Measurements from ENCODE around the gene FSIP1.
A peak's percentile ranks its signal among the peaks of the same experiment; 100 is the strongest.

FSIP1 gene

GRCh38 chr15:39781967-39782302, 706 bp downstream of the FSIP1 start:
- H3K36me3 ChIP-seq (ENCODE audit: insufficient read depth, low read depth, low read length) = no peaks in the 10 kb centered on the region
- H3K9ac ChIP-seq (ENCODE audit: low read depth, low read length) = no peak overlapping the region; the same call in 1 of the 2 replicates
- no peak overlapping the region for H3K27ac ChIP-seq (ENCODE audit: low read length)
- no peaks in the 10 kb centered on the region for H3K27me3 ChIP-seq (ENCODE audit: insufficient read depth, low read length)
- peaks cover 34% of the 10 kb centered on the region for H3K4me1 ChIP-seq (ENCODE audit: insufficient read depth, low read length)
- H3K9me3 ChIP-seq (ENCODE audit: insufficient read depth, low read depth, low read length) = no peaks in the 10 kb centered on the region
- peak overlapping the region; percentile 97 for H3K4me3 ChIP-seq (ENCODE audit: low read length)

GRCh38 chr15:39781147-39781966, 1.3 kb downstream of the FSIP1 start:
- H3K27ac ChIP-seq (ENCODE audit: low read length) = no peak overlapping the region

GRCh38 chr15:39778021-39778420, 4.6 kb downstream of the FSIP1 start:
- Histone ChIP-seq H3K9me3 (ENCODE audit: insufficient read depth, low read depth, low read length) (no peaks in the 10 kb centered on the region), H3K9ac (ENCODE audit: low read depth, low read length) (no peak overlapping the region), H3K27me3 (ENCODE audit: insufficient read depth, low read length) (no peaks in the 10 kb centered on the region), H3K4me1 (ENCODE audit: insufficient read depth, low read length) (peaks cover 7% of the 10 kb centered on the region; the same call in 1 of the 2 replicates), H3K4me3 (ENCODE audit: low read length) (no peak overlapping the region), H3K36me3 (ENCODE audit: insufficient read depth, low read depth, low read length) (no peaks in the 10 kb centered on the region), H3K27ac (ENCODE audit: low read length) (no peak overlapping the region)

More at GRCh38 chr15:39781147-39781966, 1.3 kb downstream of the FSIP1 start:
- Histone ChIP-seq H3K4me1 (ENCODE audit: insufficient read depth, low read length) (peaks cover 30% of the 10 kb centered on the region), H3K9me3 (ENCODE audit: insufficient read depth, low read depth, low read length) (no peaks in the 10 kb centered on the region), H3K4me3 (ENCODE audit: low read length) (peak overlapping the region; percentile 97; the same call in 1 of the 2 replicates), H3K27me3 (ENCODE audit: insufficient read depth, low read length) (no peaks in the 10 kb centered on the region), H3K36me3 (ENCODE audit: insufficient read depth, low read depth, low read length) (no peaks in the 10 kb centered on the region), H3K9ac (ENCODE audit: low read depth, low read length) (no peak overlapping the region)

- H3K9me3 ChIP-seq (ENCODE audit: insufficient read depth, low read depth, low read length) = no peaks in the 10 kb centered on the region
- H3K36me3 ChIP-seq (ENCODE audit: insufficient read depth, low read depth, low read length) = no peaks in the 10 kb centered on the region
- H3K4me3 ChIP-seq (ENCODE audit: low read length) = no peak overlapping the region
- no peak overlapping the region for H3K27ac ChIP-seq (ENCODE audit: low read length)
- H3K9ac ChIP-seq (ENCODE audit: low read depth, low read length) = no peak overlapping the region
- no peaks in the 10 kb centered on the region for H3K27me3 ChIP-seq (ENCODE audit: insufficient read depth, low read length)
- H3K4me1 ChIP-seq (ENCODE audit: insufficient read depth, low read length) = peaks cover 7% of the 10 kb centered on the region; the same call in 1 of the 2 replicates
Measured at GRCh38 chr15:39777496-39777895, 5.1 kb downstream of the FSIP1 start.

GRCh38 chr15:39776068-39776467, 6.6 kb downstream of the FSIP1 start:
- no peak overlapping the region for H3K9ac ChIP-seq (ENCODE audit: low read depth, low read length)
- no peaks in the 10 kb centered on the region for H3K9me3 ChIP-seq (ENCODE audit: insufficient read depth, low read depth, low read length)
- no peaks in the 10 kb centered on the region for H3K36me3 ChIP-seq (ENCODE audit: insufficient read depth, low read depth, low read length)
- no peak overlapping the region for H3K4me3 ChIP-seq (ENCODE audit: low read length)
- H3K4me1 ChIP-seq (ENCODE audit: insufficient read depth, low read length) = peaks cover 7% of the 10 kb centered on the region; the same call in 1 of the 2 replicates
- no peak overlapping the region for H3K27ac ChIP-seq (ENCODE audit: low read length)
- H3K27me3 ChIP-seq (ENCODE audit: insufficient read depth, low read length) = no peaks in the 10 kb centered on the region

- Histone ChIP-seq H3K9ac (ENCODE audit: low read depth, low read length) (no peak overlapping the region), H3K4me3 (ENCODE audit: low read length) (no peak overlapping the region), H3K4me1 (ENCODE audit: insufficient read depth, low read length) (peaks cover 7% of the 10 kb centered on the region; the same call in 1 of the 2 replicates), H3K27me3 (ENCODE audit: insufficient read depth, low read length) (no peaks in the 10 kb centered on the region), H3K9me3 (ENCODE audit: insufficient read depth, low read depth, low read length) (no peaks in the 10 kb centered on the region), H3K27ac (ENCODE audit: low read length) (no peak overlapping the region), H3K36me3 (ENCODE audit: insufficient read depth, low read depth, low read length) (no peaks in the 10 kb centered on the region)
Measured at GRCh38 chr15:39774688-39775267, 7.9 kb downstream of the FSIP1 start.

- Histone ChIP-seq H3K4me1 (ENCODE audit: insufficient read depth, low read length) (no peaks in the 10 kb centered on the region), H3K27me3 (ENCODE audit: insufficient read depth, low read length) (no peaks in the 10 kb centered on the region), H3K9ac (ENCODE audit: low read depth, low read length) (no peak overlapping the region), H3K9me3 (ENCODE audit: insufficient read depth, low read depth, low read length) (peaks cover 3% of the 10 kb centered on the region; the same call in 1 of the 2 replicates), H3K4me3 (ENCODE audit: low read length) (no peak overlapping the region), H3K36me3 (ENCODE audit: insufficient read depth, low read depth, low read length) (no peaks in the 10 kb centered on the region), H3K27ac (ENCODE audit: low read length) (no peak overlapping the region)
Measured at GRCh38 chr15:39770748-39771689, 11.6 kb downstream of the FSIP1 start.

GRCh38 chr15:39767921-39768320, 14.7 kb downstream of the FSIP1 start:
- Histone ChIP-seq H3K27me3 (ENCODE audit: insufficient read depth, low read length) (no peaks in the 10 kb centered on the region), H3K9ac (ENCODE audit: low read depth, low read length) (no peak overlapping the region), H3K27ac (ENCODE audit: low read length) (no peak overlapping the region)

GRCh38 chr15:39761006-39761405, 21.6 kb downstream of the FSIP1 start:
- H3K36me3 ChIP-seq (ENCODE audit: insufficient read depth, low read depth, low read length) = no peaks in the 10 kb centered on the region
- no peaks in the 10 kb centered on the region for H3K27me3 ChIP-seq (ENCODE audit: insufficient read depth, low read length)
- H3K4me1 ChIP-seq (ENCODE audit: insufficient read depth, low read length) = no peaks in the 10 kb centered on the region
- H3K9me3 ChIP-seq (ENCODE audit: insufficient read depth, low read depth, low read length) = no peaks in the 10 kb centered on the region
- H3K9ac ChIP-seq (ENCODE audit: low read depth, low read length) = no peak overlapping the region
- H3K27ac ChIP-seq (ENCODE audit: low read length) = no peak overlapping the region
- no peak overlapping the region for H3K4me3 ChIP-seq (ENCODE audit: low read length)

More at GRCh38 chr15:39767921-39768320, 14.7 kb downstream of the FSIP1 start:
- Histone ChIP-seq H3K9me3 (ENCODE audit: insufficient read depth, low read depth, low read length) (peaks cover 3% of the 10 kb centered on the region; the same call in 1 of the 2 replicates), H3K36me3 (ENCODE audit: insufficient read depth, low read depth, low read length) (no peaks in the 10 kb centered on the region), H3K4me1 (ENCODE audit: insufficient read depth, low read length) (no peaks in the 10 kb centered on the region), H3K4me3 (ENCODE audit: low read length) (no peak overlapping the region)

GRCh38 chr15:39756806-39757522, 25.7 kb downstream of the FSIP1 start:
- Histone ChIP-seq H3K27me3 (ENCODE audit: insufficient read depth, low read length) (no peaks in the 10 kb centered on the region), H3K27ac (ENCODE audit: low read length) (no peak overlapping the region), H3K36me3 (ENCODE audit: insufficient read depth, low read depth, low read length) (no peaks in the 10 kb centered on the region), H3K4me3 (ENCODE audit: low read length) (no peak overlapping the region), H3K9ac (ENCODE audit: low read depth, low read length) (no peak overlapping the region), H3K4me1 (ENCODE audit: insufficient read depth, low read length) (no peaks in the 10 kb centered on the region), H3K9me3 (ENCODE audit: insufficient read depth, low read depth, low read length) (no peaks in the 10 kb centered on the region)

GRCh38 chr15:39752991-39753390, 29.6 kb downstream of the FSIP1 start:
- H3K27me3 ChIP-seq (ENCODE audit: insufficient read depth, low read length) = no peaks in the 10 kb centered on the region
- H3K4me1 ChIP-seq (ENCODE audit: insufficient read depth, low read length) = no peaks in the 10 kb centered on the region
- peaks cover 4% of the 10 kb centered on the region; the same call in 1 of the 2 replicates for H3K9me3 ChIP-seq (ENCODE audit: insufficient read depth, low read depth, low read length)
- no peak overlapping the region for H3K4me3 ChIP-seq (ENCODE audit: low read length)
- H3K27ac ChIP-seq (ENCODE audit: low read length) = no peak overlapping the region
- H3K36me3 ChIP-seq (ENCODE audit: insufficient read depth, low read depth, low read length) = no peaks in the 10 kb centered on the region
- no peak overlapping the region for H3K9ac ChIP-seq (ENCODE audit: low read depth, low read length)
